Skeletal muscle tissue (tissue), 4 donors: ENCODE results near the gene DOK1. TPM values are rescaled to one million over a fixed set of nuclear protein-coding genes. Genes with fewer than 3 reads are reported as not detected.

Experiments
- H3K27ac ChIP-seq: one replicate; pipeline ENCODE4 v1.7.0; 2013; ENCODE audit warnings: mild to moderate bottlenecking, low read depth, low read length, inconsistent platforms
- H3K27me3 ChIP-seq, 3 donors: one replicate each; pipeline ENCODE4 v1.7.0; 2013; ENCODE audit warnings: low read length in 3 of 3; ENCODE audit not compliant: control insufficient read depth in 3 of 3, insufficient read depth in 3 of 3
- H3K36me3 ChIP-seq, 3 donors: one replicate each; pipeline ENCODE4 v1.7.0; 2013; ENCODE audit warnings: low read length in 3 of 3; ENCODE audit not compliant: control insufficient read depth in 3 of 3, insufficient read depth in 3 of 3
- H3K4me1 ChIP-seq, 3 donors: one replicate each; pipeline ENCODE4 v1.7.0; 2013; ENCODE audit warnings: low read length in 3 of 3, mild to moderate bottlenecking in 3 of 3; ENCODE audit not compliant: control insufficient read depth in 3 of 3, insufficient read depth in 3 of 3
- H3K4me3 ChIP-seq, 3 donors: one replicate each; pipeline ENCODE4 v1.7.0; 2013; ENCODE audit warnings: low read length in 3 of 3
- H3K9ac ChIP-seq, 3 donors: one replicate each; pipeline ENCODE4 v1.7.0; 2013; ENCODE audit warnings: low read length in 3 of 3, mild to moderate bottlenecking in 3 of 3, moderate library complexity in 2 of 3, low read depth in 1 of 3
- H3K9me3 ChIP-seq, 3 donors: one replicate each; pipeline ENCODE4 v1.7.0; 2013; ENCODE audit warnings: low read length in 3 of 3; ENCODE audit not compliant: control insufficient read depth in 3 of 3
- total RNA-seq: library from RNA; depleted of rRNA; stranded (reverse); fragments of >200 nt; gene quantifications from one replicate; pipeline ENCODE4 v1.2.3, GENCODE V29; 2014
- donor health status: Osteomylitis.

DOK1 gene
- total RNA-seq, 1 donor from 2014 or later = 12.0 TPM

DNA sequence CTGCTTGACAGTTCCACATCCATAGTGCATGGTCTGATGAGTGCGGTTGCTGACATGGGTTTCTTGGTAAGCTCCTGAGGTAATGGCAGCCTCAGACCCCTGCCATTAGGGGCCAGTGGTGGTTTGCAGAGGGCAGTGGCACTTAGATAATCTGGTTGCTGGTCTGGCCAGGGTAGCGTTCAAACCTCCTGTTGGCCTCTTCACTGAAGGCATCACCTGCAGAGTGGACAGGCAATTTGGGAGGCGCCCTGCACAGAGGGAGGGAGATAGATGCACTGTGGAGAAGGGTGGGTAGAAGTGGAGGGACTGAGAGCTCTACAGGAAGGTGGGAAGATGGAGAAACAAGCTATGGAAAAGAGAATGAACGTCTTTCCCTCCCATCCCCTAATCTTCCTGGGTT is 21.1 kb upstream of the DOK1 start:
- H3K27me3 ChIP-seq = peaks cover 0 to 4% (median 1%) of the 10 kb centered on the region in 3 donors
- no peak overlapping the region for H3K4me3 ChIP-seq
- H3K9ac ChIP-seq = no peak overlapping the region
- peaks cover 20 to 22% (median 20%) of the 10 kb centered on the region in 3 donors for H3K4me1 ChIP-seq
- no peak overlapping the region for H3K27ac ChIP-seq
- no peaks in the 10 kb centered on the region for H3K9me3 ChIP-seq
- H3K36me3 ChIP-seq = peaks cover 22 to 34% (median 25%) of the 10 kb centered on the region in 3 donors

DNA sequence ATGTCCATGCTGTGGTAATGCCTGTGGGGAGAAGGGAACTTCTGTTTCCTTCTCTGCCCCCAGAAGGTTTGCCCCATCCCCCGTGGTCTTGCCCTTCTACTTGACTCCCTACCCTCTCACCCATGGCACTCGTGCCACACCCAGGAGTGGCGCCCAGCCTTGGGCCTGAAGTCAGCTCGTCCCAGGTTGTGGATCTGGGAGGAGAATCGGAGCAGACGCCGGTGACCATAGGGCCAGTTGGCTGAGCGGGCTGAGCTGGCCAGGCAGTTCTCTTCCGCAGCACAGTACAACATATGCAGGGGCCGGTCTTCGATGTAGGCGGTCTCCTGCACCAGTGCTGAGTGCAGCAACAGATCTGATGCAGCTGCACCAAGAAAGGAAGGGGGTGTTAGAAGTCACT is 20.1 kb upstream of the DOK1 start:
- Histone ChIP-seq H3K9me3 (no peaks in the 10 kb centered on the region), H3K4me1 (peaks cover 12 to 13% (median 13%) of the 10 kb centered on the region in 3 donors), H3K27me3 (peaks cover 2 to 9% (median 4%) of the 10 kb centered on the region in 3 donors), H3K36me3 (peaks cover 20 to 29% (median 24%) of the 10 kb centered on the region in 3 donors), H3K4me3 (no peak overlapping the region), H3K27ac (no peak overlapping the region), H3K9ac (no peak overlapping the region)

GRCh38 chr2:74535440-74535965 is 19.0 kb upstream of the DOK1 start:
- no peak overlapping the region for H3K27ac ChIP-seq
- peaks cover 20 to 29% (median 24%) of the 10 kb centered on the region in 3 donors for H3K36me3 ChIP-seq
- no peaks in the 10 kb centered on the region for H3K9me3 ChIP-seq
- no peak overlapping the region for H3K9ac ChIP-seq
- H3K4me3 ChIP-seq = no peak overlapping the region
- H3K27me3 ChIP-seq = peaks cover 2 to 9% (median 4%) of the 10 kb centered on the region in 3 donors
- H3K4me1 ChIP-seq = peaks cover 12 to 14% (median 13%) of the 10 kb centered on the region in 3 donors

DNA sequence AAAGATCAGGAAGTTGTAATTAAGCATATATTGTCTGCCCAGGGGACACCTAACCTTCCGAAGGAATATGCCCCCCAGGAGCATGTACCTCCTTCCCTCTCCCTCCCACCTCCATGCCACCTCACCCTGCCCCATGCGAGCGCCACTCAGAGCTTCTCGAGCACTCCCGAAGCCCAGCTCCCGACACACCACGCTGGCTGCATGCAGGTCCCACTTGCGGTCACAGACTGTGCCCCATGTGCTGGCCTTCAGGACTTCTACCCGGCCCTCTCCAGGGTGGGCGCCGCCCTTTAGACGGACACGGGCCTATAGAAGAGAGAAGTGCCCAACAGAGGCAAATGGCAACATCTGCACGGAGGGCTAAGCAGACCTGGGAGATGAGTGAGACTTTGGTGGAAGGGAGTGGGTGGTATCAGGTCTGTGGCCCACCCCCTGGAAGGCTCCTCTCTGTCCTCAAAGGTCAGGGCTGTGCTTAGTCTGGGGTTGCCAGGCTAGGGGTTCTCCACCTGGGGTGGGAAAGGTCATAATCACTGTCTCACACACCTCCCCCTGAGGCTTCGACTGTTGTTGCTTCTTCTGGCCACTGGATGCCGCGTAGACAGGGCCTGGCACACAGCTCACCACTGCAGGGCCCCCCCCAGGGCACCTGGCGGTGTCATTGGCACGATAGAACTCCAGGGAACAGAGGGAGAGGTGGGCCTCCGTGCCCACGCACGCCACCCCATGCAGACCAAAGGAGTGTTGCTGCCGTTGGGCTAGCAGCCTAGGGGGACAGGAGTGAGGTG is 18.2 kb upstream of the DOK1 start:
- Histone ChIP-seq H3K9me3 (no peaks in the 10 kb centered on the region), H3K4me3 (no peak overlapping the region), H3K9ac (no peak overlapping the region), H3K27ac (no peak overlapping the region), H3K27me3 (peaks cover 2 to 9% (median 4%) of the 10 kb centered on the region in 3 donors), H3K4me1 (peaks cover 3 to 7% (median 5%) of the 10 kb centered on the region in 3 donors), H3K36me3 (peaks cover 16 to 24% (median 22%) of the 10 kb centered on the region in 3 donors)

DNA sequence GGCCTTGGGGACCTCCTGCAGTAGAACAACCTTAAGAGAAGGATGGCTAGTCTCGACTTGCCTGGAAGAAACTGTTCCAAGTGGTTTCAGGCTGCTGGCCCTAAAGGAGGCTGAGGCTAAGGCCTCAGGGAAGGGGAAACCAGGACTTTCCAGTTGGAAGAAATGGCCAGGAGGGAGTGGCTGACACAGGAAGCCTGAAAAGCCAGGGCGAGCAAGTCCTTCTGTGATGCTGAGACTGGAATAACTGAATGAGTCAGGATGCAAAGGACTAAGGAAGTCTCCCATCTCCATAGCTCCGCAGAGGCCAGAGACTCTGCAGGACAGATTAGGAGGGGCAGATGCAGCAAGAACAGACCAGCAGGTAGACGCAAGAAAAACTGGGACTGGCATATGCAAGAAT is 17.4 kb upstream of the DOK1 start:
- Histone ChIP-seq H3K4me3 (no peak overlapping the region), H3K36me3 (peaks cover 14 to 20% (median 16%) of the 10 kb centered on the region in 3 donors), H3K9me3 (no peaks in the 10 kb centered on the region), H3K27ac (no peak overlapping the region), H3K4me1 (peaks cover 0 to 4% (median 2%) of the 10 kb centered on the region in 3 donors), H3K9ac (no peak overlapping the region), H3K27me3 (peaks cover 2 to 9% (median 4%) of the 10 kb centered on the region in 3 donors)

GRCh38 chr2:74538881-74539339 is 15.6 kb upstream of the DOK1 start:
- Histone ChIP-seq H3K4me1 (peaks cover 0 to 4% (median 2%) of the 10 kb centered on the region in 3 donors), H3K9me3 (no peaks in the 10 kb centered on the region), H3K36me3 (peaks cover 0 to 3% (median 3%) of the 10 kb centered on the region in 3 donors), H3K4me3 (no peak overlapping the region), H3K9ac (no peak overlapping the region), H3K27ac (no peak overlapping the region), H3K27me3 (peaks cover 2 to 9% (median 4%) of the 10 kb centered on the region in 3 donors)

DNA sequence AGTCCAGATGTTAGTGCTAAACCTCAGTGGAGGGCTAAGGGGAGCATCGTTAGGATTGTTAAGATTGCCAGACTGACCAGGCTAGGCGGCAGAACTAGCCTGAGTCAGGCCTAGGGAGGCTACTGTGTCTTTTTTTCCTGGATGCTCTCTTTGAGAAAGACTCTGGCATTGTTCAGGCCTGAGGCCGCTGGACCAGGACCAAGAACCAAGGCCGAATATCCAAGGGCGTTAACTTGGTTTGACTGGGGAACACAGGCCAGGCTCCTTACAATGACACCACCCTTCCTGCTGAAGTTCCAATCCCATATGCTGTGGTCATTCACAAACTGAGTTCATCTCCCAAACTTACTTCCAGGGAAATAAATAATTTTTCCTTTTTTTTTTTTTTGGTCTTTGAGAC is 14.2 kb upstream of the DOK1 start:
- no peak overlapping the region for H3K27ac ChIP-seq
- no peak overlapping the region for H3K4me3 ChIP-seq
- peak overlapping the region in 1 of 3 donors; percentile 40 for H3K9ac ChIP-seq
- peaks cover 0 to 4% (median 2%) of the 10 kb centered on the region in 3 donors for H3K4me1 ChIP-seq
- H3K36me3 ChIP-seq = no peaks in the 10 kb centered on the region
- H3K27me3 ChIP-seq = peaks cover 2 to 9% (median 4%) of the 10 kb centered on the region in 3 donors
- H3K9me3 ChIP-seq = no peaks in the 10 kb centered on the region

DNA sequence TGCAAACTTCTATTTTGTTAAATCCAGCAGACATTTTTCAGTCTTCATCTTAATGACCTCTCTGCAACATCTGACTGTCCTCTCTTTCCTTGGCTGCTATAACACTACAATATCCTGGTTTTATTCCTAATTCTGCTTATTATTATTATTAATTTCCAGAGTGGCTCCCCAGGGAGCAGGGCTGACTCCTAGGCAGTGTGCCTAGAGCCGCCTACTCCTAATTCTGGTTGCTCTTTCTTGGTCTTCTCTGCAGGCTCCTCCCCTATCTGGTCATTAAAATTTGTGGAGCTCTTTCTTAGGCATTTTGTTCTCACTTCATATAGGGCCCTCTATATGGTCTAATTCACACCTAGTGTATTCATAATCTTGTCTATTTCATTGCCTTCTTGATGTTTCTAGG is 11.5 kb upstream of the DOK1 start:
- H3K9me3 ChIP-seq = no peaks in the 10 kb centered on the region
- peaks cover 0 to 4% (median 2%) of the 10 kb centered on the region in 3 donors for H3K4me1 ChIP-seq
- H3K27me3 ChIP-seq = peaks cover 2 to 6% (median 5%) of the 10 kb centered on the region in 3 donors
- H3K4me3 ChIP-seq = no peak overlapping the region
- no peaks in the 10 kb centered on the region for H3K36me3 ChIP-seq
- H3K9ac ChIP-seq = no peak overlapping the region
- H3K27ac ChIP-seq = no peak overlapping the region

DNA sequence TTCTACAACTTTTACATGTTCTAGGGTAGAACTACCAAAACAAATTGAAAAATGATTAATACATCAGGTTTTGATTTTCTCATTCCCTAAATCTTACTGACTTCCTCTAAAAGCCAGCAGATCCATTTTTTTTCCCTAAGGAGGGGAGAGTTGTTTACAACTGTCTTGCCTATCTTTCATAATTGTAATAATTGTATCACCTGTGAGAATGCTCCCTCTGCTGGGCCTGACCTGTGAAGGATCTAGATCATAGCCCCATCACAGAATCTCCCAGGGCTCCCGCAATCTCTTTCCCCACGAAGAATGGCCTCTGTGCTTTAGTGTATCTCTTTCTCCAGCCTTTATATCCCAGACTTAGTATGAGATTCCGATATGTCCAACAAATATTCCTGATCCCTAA is 9.9 kb upstream of the DOK1 start:
- H3K27ac ChIP-seq = no peak overlapping the region
- no peak overlapping the region for H3K9ac ChIP-seq
- no peaks in the 10 kb centered on the region for H3K9me3 ChIP-seq

DNA sequence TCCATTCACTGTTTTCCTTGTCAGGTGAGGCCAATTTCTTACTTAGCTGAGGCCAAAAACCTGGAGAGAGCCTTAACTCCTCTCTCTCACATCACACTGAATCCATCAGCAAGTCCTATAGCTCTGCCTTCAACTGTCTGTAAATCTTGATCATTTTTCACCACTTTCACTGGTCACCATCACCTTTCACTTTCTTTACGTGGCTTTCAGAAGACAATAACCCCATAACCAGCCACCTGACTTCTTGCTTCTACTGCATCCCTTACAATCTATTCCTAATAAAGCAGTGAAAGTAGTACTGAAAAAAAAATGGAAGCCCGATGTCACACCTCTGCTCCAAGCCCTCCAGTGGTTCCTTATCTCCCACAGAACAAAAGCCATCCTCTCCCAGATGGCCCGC is 8.5 kb upstream of the DOK1 start:
- Histone ChIP-seq H3K9me3 (no peaks in the 10 kb centered on the region), H3K4me1 (peaks cover 13 to 19% (median 15%) of the 10 kb centered on the region in 3 donors), H3K9ac (no peak overlapping the region), H3K27me3 (peaks cover 7 to 23% (median 14%) of the 10 kb centered on the region in 3 donors), H3K27ac (no peak overlapping the region), H3K4me3 (no peak overlapping the region), H3K36me3 (no peaks in the 10 kb centered on the region)

More for the DNA sequence above, 9.9 kb upstream of the DOK1 start:
- H3K27me3 ChIP-seq = peaks cover 2 to 14% (median 5%) of the 10 kb centered on the region in 3 donors
- H3K4me1 ChIP-seq = peaks cover 13 to 17% (median 13%) of the 10 kb centered on the region in 3 donors
- no peak overlapping the region for H3K4me3 ChIP-seq
- H3K36me3 ChIP-seq = no peaks in the 10 kb centered on the region
